ENCODE measurements around the gene P2RX4.

DNA sequence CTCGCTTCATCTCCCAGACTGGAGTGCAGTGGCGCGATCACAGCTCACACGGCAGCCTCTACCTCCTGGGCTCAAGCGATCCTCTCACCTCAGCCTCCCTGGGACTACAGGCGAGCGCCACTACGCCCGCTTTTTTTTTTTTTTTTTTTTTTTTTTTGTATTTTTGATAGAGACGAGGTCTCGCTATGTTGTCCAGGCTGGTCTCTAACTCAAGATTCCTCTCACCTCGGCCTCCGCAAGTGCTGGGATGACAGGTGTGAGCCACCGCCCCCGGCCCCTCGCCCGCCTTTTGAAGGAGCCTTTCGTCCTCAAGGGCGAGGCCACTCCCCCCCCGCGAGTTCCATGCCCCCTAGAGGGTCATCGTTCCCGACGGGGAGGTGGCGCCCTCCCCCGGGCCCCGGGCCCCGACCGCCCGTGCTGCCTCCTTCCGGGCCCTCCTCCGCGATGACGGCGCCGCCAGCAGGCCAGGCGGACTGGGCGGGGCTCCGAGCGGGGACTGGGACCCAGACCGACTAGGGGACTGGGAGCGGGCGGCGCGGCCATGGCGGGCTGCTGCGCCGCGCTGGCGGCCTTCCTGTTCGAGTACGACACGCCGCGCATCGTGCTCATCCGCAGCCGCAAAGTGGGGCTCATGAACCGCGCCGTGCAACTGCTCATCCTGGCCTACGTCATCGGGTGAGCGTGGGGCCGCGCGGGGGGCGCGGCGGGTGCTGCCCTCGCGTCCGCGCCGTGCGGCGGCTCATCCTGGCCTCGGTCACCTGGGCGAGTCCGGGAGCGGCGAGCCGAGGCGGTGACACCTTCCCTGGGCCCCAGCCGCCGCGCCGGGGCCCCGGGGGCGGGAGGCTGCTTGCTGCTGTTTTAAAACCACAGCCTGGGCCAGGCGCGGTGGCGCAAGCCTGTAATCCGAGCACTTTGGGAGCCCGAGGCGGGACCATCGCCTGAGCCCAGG is at the start of gene P2RX4:
- TF ChIP-seq, protein P1, sequence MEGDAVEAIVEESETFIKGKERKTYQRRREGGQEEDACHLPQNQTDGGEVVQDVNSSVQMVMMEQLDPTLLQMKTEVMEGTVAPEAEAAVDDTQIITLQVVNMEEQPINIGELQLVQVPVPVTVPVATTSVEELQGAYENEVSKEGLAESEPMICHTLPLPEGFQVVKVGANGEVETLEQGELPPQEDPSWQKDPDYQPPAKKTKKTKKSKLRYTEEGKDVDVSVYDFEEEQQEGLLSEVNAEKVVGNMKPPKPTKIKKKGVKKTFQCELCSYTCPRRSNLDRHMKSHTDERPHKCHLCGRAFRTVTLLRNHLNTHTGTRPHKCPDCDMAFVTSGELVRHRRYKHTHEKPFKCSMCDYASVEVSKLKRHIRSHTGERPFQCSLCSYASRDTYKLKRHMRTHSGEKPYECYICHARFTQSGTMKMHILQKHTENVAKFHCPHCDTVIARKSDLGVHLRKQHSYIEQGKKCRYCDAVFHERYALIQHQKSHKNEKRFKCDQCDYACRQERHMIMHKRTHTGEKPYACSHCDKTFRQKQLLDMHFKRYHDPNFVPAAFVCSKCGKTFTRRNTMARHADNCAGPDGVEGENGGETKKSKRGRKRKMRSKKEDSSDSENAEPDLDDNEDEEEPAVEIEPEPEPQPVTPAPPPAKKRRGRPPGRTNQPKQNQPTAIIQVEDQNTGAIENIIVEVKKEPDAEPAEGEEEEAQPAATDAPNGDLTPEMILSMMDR (conservative IDR thresholded peaks at IDR 0.05; ENCODE audit: low read depth, low read length) = peak; percentile 46
- no peak for TF ChIP-seq EZH2 (IDR thresholded peaks at IDR 0.05; ENCODE audit: borderline replicate concordance, low read depth, low read length, poor library complexity, severe bottlenecking)

All from A673 (cell line).